ENCODE measurements around the gene FERMT1.

- TF ChIP-seq CTCF (IDR thresholded peaks at IDR 0.05) (no peak), POLR2A (IDR thresholded peaks at IDR 0.05) (no peak)
Observed at GRCh38 chr20:6169251-6169650, 46.4 kb upstream of the FERMT1 start.
